Psoas muscle (tissue), 8 donors: ENCODE data around the gene ETFB. TPM values are rescaled to one million over a fixed set of nuclear protein-coding genes. Genes with fewer than 3 reads are reported as not detected.
A peak's percentile ranks its signal among the peaks of the same experiment; 100 is the strongest.

Experiments
- ATAC-seq, 4 donors: fragments of 200-7000 bp; cut with Tn5 transposase; one replicate each; pipeline ENCODE4 v1.9.1; 2020; ENCODE audit warnings: moderate library complexity in 3 of 4, mild to moderate bottlenecking in 2 of 4
- DNase-seq, 2 donors: peaks; one replicate each; pipeline ENCODE4 v3.0.0-alpha.2; 2020
- H3K27ac ChIP-seq: fragments of 200-600 bp; one replicate; pipeline ENCODE4 v1.8.0; 2022
- H3K27me3 ChIP-seq, 3 donors: fragments of 200-600 bp in 1 of 3; one replicate each; pipeline versions ENCODE4 v1.6.1 to v1.8.0; 2013 to 2022; ENCODE audit warnings: low read length in 2 of 3, mild to moderate bottlenecking in 2 of 3, moderate library complexity in 1 of 3; ENCODE audit not compliant: insufficient read depth in 3 of 3
- H3K36me3 ChIP-seq, 2 donors: fragments of 200-600 bp in 1 of 2; one replicate each; pipeline versions ENCODE4 v1.6.1 to v1.8.0; 2013 to 2022; ENCODE audit warnings: low read depth in 1 of 2, mild to moderate bottlenecking in 1 of 2, moderate library complexity in 1 of 2; ENCODE audit not compliant: insufficient read depth in 1 of 2
- H3K4me1 ChIP-seq: fragments of 200-600 bp; one replicate; pipeline ENCODE4 v1.8.0; 2022
- H3K4me3 ChIP-seq: fragments of 200-600 bp; one replicate; pipeline ENCODE4 v1.8.0; 2022; ENCODE audit warnings: mild to moderate bottlenecking
- H3K9me3 ChIP-seq: fragments of 200-600 bp; one replicate; pipeline ENCODE4 v1.8.0; 2022
- CTCF ChIP-seq: fragments of 200-600 bp; IDR thresholded peaks from one replicate; pipeline ENCODE4 v1.8.0; 2022; ENCODE audit warnings: antibody characterized with exemption
- WGBS, 3 donors: extraction: QIAGEN DNeasy Blood & Tissue Kit; methylation state at CpG; one replicate each; pipeline versions ENCODE4 v1.1.6 to v1.1.7; 2013; 5-methylcytosine and 5-hydroxymethylcytosine counted together
- intact Hi-C, 2 donors: fragments of 100-400 bp; cut with DNase I; formaldehyde crosslinking; loops; one replicate each; pipeline versions ENCODE4 v1.11.0 to v1.14.2; 2022
- polyA plus RNA-seq, 3 donors: library from polyadenylated mRNA; stranded (reverse); fragments of 200-250 nt; gene quantifications; one replicate each; pipeline ENCODE4 v1.2.3, GENCODE V29; 2013
- total RNA-seq, 4 donors: library from RNA; stranded (reverse); fragmentation: NEBNext Ultra II Directional in 2 of 4; extraction: Animal tissue kit (Norgen Biotek cat#: 25700) in 2 of 4; gene quantifications; one replicate each; pipeline versions ENCODE4 v1.2.1 to v1.2.4, GENCODE V29; 2021 to 2023
- donor health status: healthy with polysubstance abuse.
- donor health status: DM: no; HTN: no; CAD: no; lungs with moderate emphysema.
- donor health status: Bipolar disorder and iron deficiency.
- donor health status: healthy.
- donor health status: DM: yes; HTN: yes; CAD: no.
- donor health status: DM: no; HTN: no; CAD: no.
- donor health status: DM: no; HTN: no; CAD: no.
- donor health status: DM: yes; HTN: yes; CAD: no.

ETFB gene
- total and polyA plus RNA-seq, 7 donors: 91.8 to 172 (median 151) TPM

GRCh38 chr19:51337861-51338562 lies 28.2 kb downstream of the ETFB start:
- no peaks in the 10 kb centered on the region for H3K36me3 ChIP-seq
- H3K9me3 ChIP-seq: no peaks in the 10 kb centered on the region
- peak in 1 of 2 donors; percentile 30 for DNase-seq
- no peak for ATAC-seq
- H3K4me1 ChIP-seq: no peaks in the 10 kb centered on the region
- WGBS, 3 donors: 84 to 86% (median 84%) methylated on average over 19 of the region's 19 CpGs
- no peak for TF ChIP-seq CTCF
- H3K27me3 ChIP-seq: no peaks in the 10 kb centered on the region
- no peak overlapping the region for H3K4me3 ChIP-seq
- no peak overlapping the region for H3K27ac ChIP-seq
- intact Hi-C loops: loop anchor here (5.0 kb wide), 4 partner anchors 99 to 444 kb away; partner anchors contain the start of gene ZNF175 (in 1 of the 2)

GRCh38 chr19:51337141-51337860 lies 28.9 kb downstream of the ETFB start:
- WGBS, 3 donors: 93 to 95% (median 93%) methylated on average over 13 of the region's 13 CpGs
- Histone ChIP-seq H3K36me3 (no peaks in the 10 kb centered on the region), H3K27ac (no peak overlapping the region), H3K4me1 (no peaks in the 10 kb centered on the region), H3K27me3 (peaks cover 0 to 3% (median 0%) of the 10 kb centered on the region in 3 donors), H3K9me3 (no peaks in the 10 kb centered on the region), H3K4me3 (no peak overlapping the region)
- no peak for TF ChIP-seq CTCF
- ATAC-seq (no peak), DNase-seq (peak in 1 of 2 donors; percentile 48)
- intact Hi-C loops: loop anchor here (5.0 kb wide), 4 partner anchors 100 to 445 kb away; partner anchors contain the start of gene ZNF175 (in 1 of the 2)

GRCh38 chr19:51333836-51334460 lies 32.2 kb downstream of the ETFB start:
- 82 to 89% (median 86%) methylated on average over 13 of the region's 13 CpGs for WGBS, 3 donors
- no peaks in the 10 kb centered on the region for H3K9me3 ChIP-seq
- no peak overlapping the region for H3K27ac ChIP-seq
- no peak for TF ChIP-seq CTCF
- intact Hi-C loops: no loop called here
- no peaks in the 10 kb centered on the region for H3K36me3 ChIP-seq
- no peaks in the 10 kb centered on the region for H3K4me1 ChIP-seq
- ATAC-seq: no peak
- no peak for DNase-seq
- peaks cover 0 to 13% (median 3%) of the 10 kb centered on the region in 3 donors for H3K27me3 ChIP-seq
- H3K4me3 ChIP-seq: no peak overlapping the region

GRCh38 chr19:51331716-51332115 lies 34.5 kb downstream of the ETFB start:
- peaks cover 0 to 34% (median 13%) of the 10 kb centered on the region in 3 donors for H3K27me3 ChIP-seq
- no peak for DNase-seq

More at GRCh38 chr19:51331716-51332115, 34.5 kb downstream of the ETFB start:
- no peak overlapping the region for H3K4me3 ChIP-seq
- whole genome bisulfite sequencing, 3 donors: 86 to 90% (median 90%) methylated on average over 6 of the region's 6 CpGs
- ATAC-seq: no peak
- intact Hi-C loops: no loop called here
- H3K4me1 ChIP-seq: no peaks in the 10 kb centered on the region
- H3K36me3 ChIP-seq: no peaks in the 10 kb centered on the region
- no peak for TF ChIP-seq CTCF
- no peak overlapping the region for H3K27ac ChIP-seq
- H3K9me3 ChIP-seq: no peaks in the 10 kb centered on the region
